Panc1 (cell line): ENCODE results near the gene STK39. TPM values are rescaled to one million over a fixed set of nuclear protein-coding genes. Genes with fewer than 3 reads are reported as not detected.

Source experiments
- ATAC-seq: fragments of 200-7000 bp; cut with Tn5 transposase; 2 replicates; pipeline ENCODE4 v1.9.1; 2020; ENCODE audit warnings: mild to moderate bottlenecking, moderate library complexity
- BruUV-seq: library from RNA; stranded (reverse); fragments of 400-500 nt; replicated peaks from 2 replicates; lab custom pipeline; 2021; lab: Mats Ljungman, UMichigan
- CTCF ChIA-PET: fragments of 300-600 bp; sonication (Branson Sonifier 250); formaldehyde crosslinking; loops from one replicate; lab custom pipeline; 2022; ENCODE audit warnings: antibody characterized with exemption; lab: Charles Lee
- POLR2A ChIA-PET: fragments of 300-600 bp; sonication (Branson Sonifier 250); formaldehyde crosslinking; loops from one replicate; lab custom pipeline; 2022; ENCODE audit warnings: antibody characterized with exemption; lab: Charles Lee
- DNase-seq: peaks from one replicate; pipeline ENCODE4 v3.0.0-alpha.2; 2010; ENCODE audit warnings: low read depth, low spot score
- H3K27ac ChIP-seq: 2 replicates; pipeline ENCODE4 v1.5.1; 2011; ENCODE audit warnings: mild to moderate bottlenecking, low read length, inconsistent platforms
- H3K27me3 ChIP-seq: fragments of 200-500 bp; sonication (Bioruptor generic); 2 replicates; pipeline ENCODE4 v1.6.0; 2014; ENCODE audit warnings: low read length, inconsistent platforms; ENCODE audit not compliant: control insufficient read depth, insufficient read depth
- H3K36me3 ChIP-seq: fragments of 200-500 bp; sonication (Bioruptor generic); 2 replicates; pipeline ENCODE4 v1.5.1; 2014; ENCODE audit warnings: inconsistent platforms, mild to moderate bottlenecking, low read length, moderate library complexity; ENCODE audit not compliant: control insufficient read depth, insufficient read depth
- H3K4me1 ChIP-seq: 2 replicates; pipeline ENCODE4 v1.5.1; 2011; ENCODE audit warnings: inconsistent platforms, mild to moderate bottlenecking, low read length, moderate library complexity; ENCODE audit not compliant: control insufficient read depth, insufficient read depth
- H3K4me3 ChIP-seq, 2 experiments: 2 replicates each; pipeline ENCODE4 v1.5.1; 2011 to 2012; ENCODE audit warnings: low read depth in 2 of 2, low read length in 2 of 2, mild to moderate bottlenecking in 2 of 2, inconsistent platforms in 1 of 2, moderate library complexity in 1 of 2
- H3K9me3 ChIP-seq: fragments of 200-500 bp; sonication (Bioruptor generic); 2 replicates; pipeline ENCODE4 v1.5.1; 2014; ENCODE audit warnings: low read depth, mild to moderate bottlenecking, inconsistent platforms, low read length, moderate library complexity; ENCODE audit not compliant: control insufficient read depth, insufficient read depth
- POLR2AphosphoS5 ChIP-seq: IDR thresholded peaks from 2 replicates; pipeline ENCODE4 v1.6.1; 2012; ENCODE audit warnings: mild to moderate bottlenecking, low read depth, low read length, moderate library complexity
- SIN3A ChIP-seq: IDR thresholded peaks from 2 replicates; pipeline ENCODE4 v1.6.1; 2012; ENCODE audit warnings: low read depth, mild to moderate bottlenecking, low read length, moderate library complexity, borderline replicate concordance; ENCODE audit not compliant: insufficient read depth
- TCF7L2 ChIP-seq: IDR thresholded peaks from 2 replicates; pipeline ENCODE4 v1.6.1; 2011; ENCODE audit warnings: mild to moderate bottlenecking, low read depth, low read length, inconsistent platforms
- in situ Hi-C: cut with HindIII; loops from 2 replicates; pipeline ENCODE4 v1.10.0; 2016; ENCODE audit warnings: low sequenced_read_pairs, low pct_unique_long_range_greater_than_20kb
- intact Hi-C: fragments of 100-400 bp; cut with micrococcal nuclease; formaldehyde crosslinking; loops from one replicate; pipeline ENCODE4 v1.10.0; 2022; ENCODE audit not compliant: unreplicated experiment
- total RNA-seq: library from RNA; stranded (reverse); gene quantifications from one replicate; pipeline ENCODE4 v1.2.1, GENCODE V29; 2021; ENCODE audit not compliant: unreplicated experiment
- TF ChIP-seq, protein P1 (sequence below), 2 experiments: IDR thresholded peaks; 2 replicates each; pipeline ENCODE4 v1.6.1; 2011 to 2012; ENCODE audit warnings: low read depth in 2 of 2, control low read depth in 1 of 2, low read length in 1 of 2, mild to moderate bottlenecking in 1 of 2, moderate library complexity in 1 of 2; ENCODE audit not compliant: insufficient read depth in 1 of 2
- TF ChIP-seq, protein P2 (sequence below): fragments of 450-650 bp; IDR thresholded peaks from 2 replicates; pipeline ENCODE4 v1.5.1; 2017; ENCODE audit warnings: mild to moderate bottlenecking

Gene STK39
- total RNA-seq, 1 experiment from 2014 or later, result 14.0 TPM

DNA sequence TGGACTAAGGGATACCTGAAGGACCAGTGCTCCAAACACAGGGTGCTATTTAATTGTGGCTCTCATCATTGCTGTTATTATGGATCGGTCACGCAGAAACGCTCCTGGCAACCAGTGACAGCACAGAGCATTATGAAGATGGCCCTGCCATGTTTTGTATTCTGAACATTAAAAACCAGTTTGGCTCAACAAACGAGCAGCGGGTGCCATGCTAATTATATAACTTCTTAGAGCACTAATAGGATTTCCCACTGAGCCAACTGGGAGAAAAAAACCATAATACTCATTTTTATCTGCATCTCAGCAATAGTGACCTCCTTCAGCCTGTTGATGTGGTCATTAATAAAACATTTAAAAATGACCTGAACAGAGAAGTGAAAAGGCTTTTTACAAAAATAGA is 212.8 kb downstream of the STK39 start:
- Histone ChIP-seq H3K27me3 (no peaks in the 10 kb centered on the region), H3K27ac (no peak overlapping the region), H3K36me3 (no peaks in the 10 kb centered on the region), H3K4me1 (no peaks in the 10 kb centered on the region), H3K4me3 (no peak overlapping the region), H3K9me3 (no peaks in the 10 kb centered on the region)
- TF ChIP-seq, protein P1, sequence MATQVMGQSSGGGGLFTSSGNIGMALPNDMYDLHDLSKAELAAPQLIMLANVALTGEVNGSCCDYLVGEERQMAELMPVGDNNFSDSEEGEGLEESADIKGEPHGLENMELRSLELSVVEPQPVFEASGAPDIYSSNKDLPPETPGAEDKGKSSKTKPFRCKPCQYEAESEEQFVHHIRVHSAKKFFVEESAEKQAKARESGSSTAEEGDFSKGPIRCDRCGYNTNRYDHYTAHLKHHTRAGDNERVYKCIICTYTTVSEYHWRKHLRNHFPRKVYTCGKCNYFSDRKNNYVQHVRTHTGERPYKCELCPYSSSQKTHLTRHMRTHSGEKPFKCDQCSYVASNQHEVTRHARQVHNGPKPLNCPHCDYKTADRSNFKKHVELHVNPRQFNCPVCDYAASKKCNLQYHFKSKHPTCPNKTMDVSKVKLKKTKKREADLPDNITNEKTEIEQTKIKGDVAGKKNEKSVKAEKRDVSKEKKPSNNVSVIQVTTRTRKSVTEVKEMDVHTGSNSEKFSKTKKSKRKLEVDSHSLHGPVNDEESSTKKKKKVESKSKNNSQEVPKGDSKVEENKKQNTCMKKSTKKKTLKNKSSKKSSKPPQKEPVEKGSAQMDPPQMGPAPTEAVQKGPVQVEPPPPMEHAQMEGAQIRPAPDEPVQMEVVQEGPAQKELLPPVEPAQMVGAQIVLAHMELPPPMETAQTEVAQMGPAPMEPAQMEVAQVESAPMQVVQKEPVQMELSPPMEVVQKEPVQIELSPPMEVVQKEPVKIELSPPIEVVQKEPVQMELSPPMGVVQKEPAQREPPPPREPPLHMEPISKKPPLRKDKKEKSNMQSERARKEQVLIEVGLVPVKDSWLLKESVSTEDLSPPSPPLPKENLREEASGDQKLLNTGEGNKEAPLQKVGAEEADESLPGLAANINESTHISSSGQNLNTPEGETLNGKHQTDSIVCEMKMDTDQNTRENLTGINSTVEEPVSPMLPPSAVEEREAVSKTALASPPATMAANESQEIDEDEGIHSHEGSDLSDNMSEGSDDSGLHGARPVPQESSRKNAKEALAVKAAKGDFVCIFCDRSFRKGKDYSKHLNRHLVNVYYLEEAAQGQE (IDR thresholded peaks at IDR 0.05; ENCODE audit: insufficient read depth in 1 of 2, low read depth in 2 of 2, low read length in 1 of 2), result no peak
- TF ChIP-seq, protein P2, sequence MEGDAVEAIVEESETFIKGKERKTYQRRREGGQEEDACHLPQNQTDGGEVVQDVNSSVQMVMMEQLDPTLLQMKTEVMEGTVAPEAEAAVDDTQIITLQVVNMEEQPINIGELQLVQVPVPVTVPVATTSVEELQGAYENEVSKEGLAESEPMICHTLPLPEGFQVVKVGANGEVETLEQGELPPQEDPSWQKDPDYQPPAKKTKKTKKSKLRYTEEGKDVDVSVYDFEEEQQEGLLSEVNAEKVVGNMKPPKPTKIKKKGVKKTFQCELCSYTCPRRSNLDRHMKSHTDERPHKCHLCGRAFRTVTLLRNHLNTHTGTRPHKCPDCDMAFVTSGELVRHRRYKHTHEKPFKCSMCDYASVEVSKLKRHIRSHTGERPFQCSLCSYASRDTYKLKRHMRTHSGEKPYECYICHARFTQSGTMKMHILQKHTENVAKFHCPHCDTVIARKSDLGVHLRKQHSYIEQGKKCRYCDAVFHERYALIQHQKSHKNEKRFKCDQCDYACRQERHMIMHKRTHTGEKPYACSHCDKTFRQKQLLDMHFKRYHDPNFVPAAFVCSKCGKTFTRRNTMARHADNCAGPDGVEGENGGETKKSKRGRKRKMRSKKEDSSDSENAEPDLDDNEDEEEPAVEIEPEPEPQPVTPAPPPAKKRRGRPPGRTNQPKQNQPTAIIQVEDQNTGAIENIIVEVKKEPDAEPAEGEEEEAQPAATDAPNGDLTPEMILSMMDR, result no peak
- TF ChIP-seq POLR2AphosphoS5 (no peak), TCF7L2 (no peak), SIN3A (no peak)
- intact Hi-C loops (no loop called here), in situ Hi-C loops (no loop called here)
- BruUV-seq, result no TSS peak
- CTCF ChIA-PET, result no interaction called here
- DNase-seq (no peak), ATAC-seq (no peak)
- POLR2A ChIA-PET, result no interaction called here

DNA sequence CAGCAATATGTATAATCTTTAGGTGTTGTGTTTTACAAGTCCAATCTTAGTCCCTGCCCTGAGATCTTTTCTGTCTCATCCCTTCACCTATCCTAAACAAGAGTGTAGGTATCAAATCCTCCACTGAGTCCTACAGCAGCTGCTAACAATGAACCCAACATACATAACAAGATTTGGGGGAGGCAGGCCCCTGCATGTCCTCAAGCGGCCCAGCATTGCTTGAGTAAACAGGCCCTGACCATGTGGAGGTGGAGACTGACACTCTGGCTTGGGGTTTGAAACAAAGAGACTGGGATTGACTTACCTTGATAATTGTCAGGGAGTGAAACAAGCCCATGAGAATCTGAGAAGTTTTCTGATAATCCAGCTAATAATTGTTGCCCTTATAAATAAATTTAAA is 213.4 kb downstream of the STK39 start:
- ATAC-seq (no peak), DNase-seq (no peak)
- Histone ChIP-seq H3K36me3 (no peaks in the 10 kb centered on the region), H3K9me3 (no peaks in the 10 kb centered on the region), H3K4me3 (no peak overlapping the region), H3K27me3 (no peaks in the 10 kb centered on the region), H3K4me1 (no peaks in the 10 kb centered on the region), H3K27ac (no peak overlapping the region)
- ChIA-PET CTCF (no interaction called here), POLR2A (no interaction called here)
- no TSS peak for BruUV-seq
- in situ Hi-C loops (no loop called here), intact Hi-C loops (no loop called here)
- TF ChIP-seq, protein P1 (IDR thresholded peaks at IDR 0.05; ENCODE audit: insufficient read depth in 1 of 2, low read depth in 2 of 2, low read length in 1 of 2), result no peak
- TF ChIP-seq, protein P2, result no peak
- TF ChIP-seq SIN3A (no peak), TCF7L2 (no peak), POLR2AphosphoS5 (no peak)
